ENCODE data around the gene IFI27. TPM values are rescaled to one million over a fixed set of nuclear protein-coding genes. Genes with fewer than 3 reads are reported as not detected.

IFI27 gene
- total RNA-seq, 4 donors from 2014 or later: 118 to 502 (median 368) TPM

GRCh38 chr14:94102768-94103482 lies 7.6 kb upstream of the IFI27 start:
- peaks cover 0 to 13% (median 0%) of the 10 kb centered on the region in 3 donors for H3K36me3 ChIP-seq
- DNase-seq (ENCODE audit: low spot score in 2 of 2): no peak
- no peak overlapping the region for H3K4me3 ChIP-seq
- H3K4me1 ChIP-seq: no peaks in the 10 kb centered on the region
- no peaks in the 10 kb centered on the region for H3K9me3 ChIP-seq
- TF ChIP-seq EP300 (IDR thresholded peaks at IDR 0.05) (no peak), POLR2A (IDR thresholded peaks at IDR 0.05) (no peak), CTCF (IDR thresholded peaks at IDR 0.05) (no peak)
- WGBS, 2 donors: 82 to 83% methylated on average over 8 of the region's 8 CpGs
- H3K27ac ChIP-seq: no peak overlapping the region
- H3K27me3 ChIP-seq: no peaks in the 10 kb centered on the region

- 44 to 45% methylated on average over 7 of the region's 7 CpGs for WGBS, 2 donors
- Histone ChIP-seq H3K36me3 (peaks cover 0 to 7% (median 0%) of the 10 kb centered on the region in 3 donors), H3K9me3 (no peaks in the 10 kb centered on the region), H3K4me3 (no peak overlapping the region), H3K4me1 (no peaks in the 10 kb centered on the region), H3K27ac (no peak overlapping the region), H3K27me3 (no peaks in the 10 kb centered on the region)
- no peak for TF ChIP-seq CTCF (IDR thresholded peaks at IDR 0.05)
- no peak for TF ChIP-seq EP300 (IDR thresholded peaks at IDR 0.05)
- TF ChIP-seq POLR2A (IDR thresholded peaks at IDR 0.05): no peak
- no peak for DNase-seq (ENCODE audit: low spot score in 2 of 2)
Measured at GRCh38 chr14:94103554-94104150, 6.9 kb upstream of the IFI27 start.

- no peaks in the 10 kb centered on the region for H3K9me3 ChIP-seq
- TF ChIP-seq CTCF (IDR thresholded peaks at IDR 0.05): no peak
- no peak for TF ChIP-seq EP300 (IDR thresholded peaks at IDR 0.05)
- no peak for TF ChIP-seq POLR2A (IDR thresholded peaks at IDR 0.05)
- H3K27me3 ChIP-seq: no peaks in the 10 kb centered on the region
- peaks cover 0 to 6% (median 0%) of the 10 kb centered on the region in 3 donors for H3K36me3 ChIP-seq
- H3K4me1 ChIP-seq: peaks cover 0 to under 1% (median 0%) of the 10 kb centered on the region in 4 donors
- H3K27ac ChIP-seq: no peak overlapping the region
- no peak for DNase-seq (ENCODE audit: low spot score in 2 of 2)
- no peak overlapping the region for H3K4me3 ChIP-seq
- 83 to 87% methylated on average over 10 of the region's 10 CpGs for WGBS, 2 donors
Measured at GRCh38 chr14:94104731-94105130, 5.8 kb upstream of the IFI27 start.

- Histone ChIP-seq H3K36me3 (no peaks in the 10 kb centered on the region), H3K9me3 (no peaks in the 10 kb centered on the region), H3K27ac (peak overlapping the region; percentile 84 to 94 (median 88)), H3K27me3 (no peaks in the 10 kb centered on the region), H3K4me1 (peaks cover 0 to 36% (median 10%) of the 10 kb centered on the region in 4 donors), H3K4me3 (peak overlapping the region in 1 of 4 donors; percentile 56)
- WGBS, 2 donors: 83 to 92% methylated on average over 2 of the region's 2 CpGs
- no peak for TF ChIP-seq CTCF (IDR thresholded peaks at IDR 0.05)
- TF ChIP-seq EP300 (IDR thresholded peaks at IDR 0.05): no peak
- TF ChIP-seq POLR2A (IDR thresholded peaks at IDR 0.05): no peak
- DNase-seq (ENCODE audit: low spot score in 2 of 2): no peak
Measured at GRCh38 chr14:94109915-94110250, 653 bp upstream of the IFI27 start.
